Measurements from ENCODE around the gene TOM1L2. TPM values are rescaled to one million over a fixed set of nuclear protein-coding genes. Genes with fewer than 3 reads are reported as not detected.

TOM1L2 gene
- total and polyA plus RNA-seq, 2 of the 4 experiments (the other 2 are of a cell fraction), result 34.4 to 51.7 TPM

GRCh38 chr17:17844079-17844478 is 128.1 kb downstream of the TOM1L2 start:
- H3K9ac ChIP-seq (ENCODE audit: low read depth, low read length), result no peak overlapping the region
- ChIA-PET POLR2A (ENCODE audit: unreplicated experiment) (no interaction called here), CTCF (no interaction called here)
- H4K20me1 ChIP-seq (ENCODE audit: insufficient read depth, low read length), result no peaks in the 10 kb centered on the region
- dilution Hi-C loops (cut with HindIII; ENCODE audit: low sequenced_read_pairs, unreplicated experiment) (no loop called here), in situ Hi-C loops (cut with MboI; ENCODE audit: low sequenced_read_pairs) (no loop called here), intact Hi-C loops (cut with micrococcal nuclease) (no loop called here)
- peaks cover 11% of the 10 kb centered on the region; the same call in 1 of the 2 replicates for H3K36me3 ChIP-seq (ENCODE audit: control insufficient read depth, insufficient read depth, low read length)
- no peak overlapping the region for H3K14ac ChIP-seq (replicated peaks; ENCODE audit: low read depth, low read length)
- H4K91ac ChIP-seq (ENCODE audit: insufficient read depth, low read depth, low read length), result no peak overlapping the region
- H2BK120ac ChIP-seq (ENCODE audit: low read depth, low read length), result no peak overlapping the region
- ATAC-seq (ENCODE audit: low read depth), result no peak
- DNase-seq, result no peak
- peaks cover 13% of the 10 kb centered on the region for H3K4me1 ChIP-seq (ENCODE audit: control insufficient read depth, insufficient read depth, low read length)
- no peak overlapping the region for H3K56ac ChIP-seq (ENCODE audit: extremely low read depth, insufficient read depth, low read length)
- H3K9me1 ChIP-seq (ENCODE audit: insufficient read depth, low read length), result peaks cover 11% of the 10 kb centered on the region
- H4K5ac ChIP-seq (ENCODE audit: low read depth, low read length), result no peak overlapping the region
- no peak overlapping the region for H3K4me3 ChIP-seq (ENCODE audit: insufficient read depth, low read depth, low read length)
- H3K79me1 ChIP-seq (ENCODE audit: low read depth in 1 of 2, low read length in 2 of 2), result 0 out of 4 replicates have a peak, but pooled peaks cover 0 to 8% of the 10 kb centered on the region in 2 experiments
- no peak overlapping the region for H2AFZ ChIP-seq (replicated peaks; ENCODE audit: low read length, poor library complexity)
- H2AK9ac ChIP-seq (replicated peaks; ENCODE audit: low read depth, low read length, poor library complexity), result no peak overlapping the region
- no peak overlapping the region for H3K4me2 ChIP-seq (ENCODE audit: low read depth, low read length)
- no peak overlapping the region for H4K8ac ChIP-seq (ENCODE audit: low read depth in 2 of 2, low read length in 2 of 2)
- H3K18ac ChIP-seq (ENCODE audit: low read depth, low read length), result no peak overlapping the region
- TF ChIP-seq, protein P1, sequence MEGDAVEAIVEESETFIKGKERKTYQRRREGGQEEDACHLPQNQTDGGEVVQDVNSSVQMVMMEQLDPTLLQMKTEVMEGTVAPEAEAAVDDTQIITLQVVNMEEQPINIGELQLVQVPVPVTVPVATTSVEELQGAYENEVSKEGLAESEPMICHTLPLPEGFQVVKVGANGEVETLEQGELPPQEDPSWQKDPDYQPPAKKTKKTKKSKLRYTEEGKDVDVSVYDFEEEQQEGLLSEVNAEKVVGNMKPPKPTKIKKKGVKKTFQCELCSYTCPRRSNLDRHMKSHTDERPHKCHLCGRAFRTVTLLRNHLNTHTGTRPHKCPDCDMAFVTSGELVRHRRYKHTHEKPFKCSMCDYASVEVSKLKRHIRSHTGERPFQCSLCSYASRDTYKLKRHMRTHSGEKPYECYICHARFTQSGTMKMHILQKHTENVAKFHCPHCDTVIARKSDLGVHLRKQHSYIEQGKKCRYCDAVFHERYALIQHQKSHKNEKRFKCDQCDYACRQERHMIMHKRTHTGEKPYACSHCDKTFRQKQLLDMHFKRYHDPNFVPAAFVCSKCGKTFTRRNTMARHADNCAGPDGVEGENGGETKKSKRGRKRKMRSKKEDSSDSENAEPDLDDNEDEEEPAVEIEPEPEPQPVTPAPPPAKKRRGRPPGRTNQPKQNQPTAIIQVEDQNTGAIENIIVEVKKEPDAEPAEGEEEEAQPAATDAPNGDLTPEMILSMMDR (conservative IDR thresholded peaks at IDR 0.05; ENCODE audit: low read depth, low read length), result no peak
- TF ChIP-seq POLR2A (IDR thresholded peaks at IDR 0.05; ENCODE audit: low read depth, low read length) (no peak), RAD21 (IDR thresholded peaks at IDR 0.05; ENCODE audit: low read length) (no peak), CHD1 (IDR thresholded peaks at IDR 0.05; ENCODE audit: low read depth, low read length) (no peak), MAFK (IDR thresholded peaks at IDR 0.05; ENCODE audit: low read depth, low read length) (no peak), SMC3 (IDR thresholded peaks at IDR 0.05; ENCODE audit: low read depth, low read length) (no peak), NFE2L2 (IDR thresholded peaks at IDR 0.05; ENCODE audit: low read depth, low read length) (no peak), FOS (IDR thresholded peaks at IDR 0.05; ENCODE audit: low read depth, low read length) (no peak)
- H3K23ac ChIP-seq (ENCODE audit: low read depth, low read length), result no peak overlapping the region
- BruUV-seq (replicated peaks), result no TSS peak
- no peak overlapping the region for H2BK20ac ChIP-seq (ENCODE audit: low read depth, low read length)
- H3K9me3 ChIP-seq (ENCODE audit: control insufficient read depth, insufficient read depth, low read length), result no peaks in the 10 kb centered on the region
- H2AK5ac ChIP-seq (ENCODE audit: low read depth, low read length), result no peak overlapping the region
- no peaks in the 10 kb centered on the region for H3K27me3 ChIP-seq (ENCODE audit: control insufficient read depth, insufficient read depth, low read length)
- no peak overlapping the region for H3K4ac ChIP-seq (ENCODE audit: low read depth, low read length)
- no peak overlapping the region for H2BK5ac ChIP-seq (ENCODE audit: low read depth, low read length, poor library complexity, severe bottlenecking)
- H3K27ac ChIP-seq (ENCODE audit: insufficient read depth, low read length), result no peak overlapping the region
- no peak overlapping the region for H2BK15ac ChIP-seq (ENCODE audit: low read depth, low read length)
- no CpG with 5 or more reads among the region's 7 CpGs for WGBS, 2 experiments (ENCODE audit: extremely low coverage in 2 of 2, insufficient read length in 1 of 2)

Measured in IMR-90 (cell line).